HG02938 (cell line): ENCODE measurements around the gene LRIT1.

Experiments
- ATAC-seq: cut with Tn5 transposase; IDR thresholded peaks from one replicate; pipeline ENCODE4 v1.9.1; 2021; ENCODE audit warnings: mild to moderate bottlenecking, moderate library complexity; ENCODE audit not compliant: unreplicated experiment

The LRIT1 gene

DNA sequence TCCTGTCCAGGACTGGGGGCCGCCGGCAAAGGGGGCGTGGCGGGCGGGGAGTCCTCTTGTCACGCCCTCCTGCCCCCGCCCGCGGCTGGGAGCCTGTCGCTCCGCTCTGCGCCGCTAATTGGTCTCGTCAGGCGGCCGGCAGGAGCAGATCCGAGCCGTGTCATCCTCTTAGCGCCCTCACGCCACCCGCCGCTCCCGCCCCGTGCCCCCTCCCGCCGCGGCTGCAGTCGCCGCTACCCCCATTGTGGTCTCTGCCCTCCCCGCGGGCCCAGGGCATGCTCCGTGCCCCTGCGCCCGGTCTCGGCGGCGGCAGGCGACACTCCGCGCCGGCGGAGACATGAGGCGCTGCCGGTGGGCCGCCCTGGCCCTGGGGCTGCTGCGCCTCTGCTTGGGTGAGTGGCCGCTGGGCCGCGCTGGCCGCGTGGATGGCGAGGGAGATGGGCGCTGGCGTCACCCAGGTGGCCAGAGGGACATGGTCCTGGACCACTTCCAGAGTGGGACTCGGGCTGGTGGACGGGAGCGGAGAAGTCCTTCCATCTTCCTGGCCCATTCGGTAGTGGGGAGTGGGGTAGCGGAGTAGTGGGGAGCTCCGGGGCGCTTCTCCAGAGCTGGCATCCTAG lies 46.8 kb downstream of the LRIT1 start, which contains the start of gene CDHR1:
Gene CDHR1, plus strand, starts transcription at position 114 of the 620 bp plus-strand sequence. Its CDS starts 224 bp downstream, at position 338.
- peak; percentile 64 for ATAC-seq

DNA sequence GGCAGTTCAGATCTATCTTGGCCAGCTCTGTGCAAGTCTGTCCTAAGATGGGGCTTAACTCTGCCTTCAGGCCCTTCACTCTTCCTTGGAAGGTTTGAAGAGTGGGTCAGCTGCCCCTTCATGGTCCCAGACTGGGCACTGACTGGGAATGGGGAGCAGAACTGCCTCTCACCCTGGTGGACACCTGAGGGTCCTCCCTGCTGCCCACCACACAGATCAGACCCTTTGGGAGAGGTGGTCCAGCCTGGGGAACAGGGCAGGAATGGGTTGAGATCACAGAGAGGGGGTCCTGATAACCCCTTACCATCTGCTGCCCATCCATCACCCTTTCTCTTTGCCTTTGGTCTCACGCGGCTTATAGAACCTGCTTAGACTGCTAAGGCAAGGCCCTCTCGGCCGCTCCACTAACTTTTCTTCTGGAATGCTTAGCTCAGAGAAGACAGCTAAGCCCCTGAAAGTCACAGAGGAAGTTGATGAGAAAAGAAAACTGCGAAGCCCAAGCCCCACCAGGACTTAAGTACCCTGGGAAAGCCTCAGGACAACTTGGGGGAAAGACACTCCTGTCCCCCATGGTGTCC lies 47.4 kb downstream of the LRIT1 start:
- ATAC-seq, result peak; percentile 5

DNA sequence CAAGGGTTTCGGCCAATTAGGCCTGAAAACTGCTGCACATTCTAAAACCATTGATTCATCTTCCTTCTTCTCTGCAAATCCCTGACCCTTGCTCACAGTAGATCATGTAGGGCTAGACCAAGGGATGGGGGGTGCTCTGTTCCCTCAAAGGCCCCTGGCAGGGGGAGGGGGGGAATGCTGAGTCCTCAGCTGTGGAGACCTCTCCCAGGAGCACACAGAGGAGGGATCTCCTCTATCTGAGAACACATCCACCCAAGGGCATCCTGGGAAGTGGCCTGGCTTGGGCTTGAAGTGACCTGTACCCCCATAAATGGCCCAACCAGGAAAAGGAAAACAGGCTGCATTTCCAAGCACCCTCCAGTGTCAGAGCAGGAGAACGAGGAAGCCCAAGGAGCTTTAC lies 48.0 kb downstream of the LRIT1 start:
- ATAC-seq, result no peak

DNA sequence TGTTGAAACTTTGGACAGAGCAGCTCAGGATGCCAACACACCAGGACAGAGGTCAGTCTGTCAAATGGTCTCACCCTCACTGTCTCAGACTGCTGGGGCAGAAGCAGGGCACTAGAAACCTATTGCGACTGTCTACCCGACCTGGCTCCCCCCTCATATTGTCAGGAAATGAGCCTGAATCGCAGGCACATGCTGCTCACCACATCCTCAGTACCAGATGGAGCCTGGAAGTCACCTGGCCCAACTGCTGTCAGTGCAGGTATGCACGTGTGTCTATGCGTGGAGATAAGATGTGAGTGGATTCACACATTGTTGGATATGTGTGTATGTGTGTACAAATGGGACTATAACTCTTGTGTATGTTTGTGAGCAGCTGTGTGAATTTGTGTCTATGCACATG lies 50.2 kb downstream of the LRIT1 start:
- ATAC-seq, result no peak

DNA sequence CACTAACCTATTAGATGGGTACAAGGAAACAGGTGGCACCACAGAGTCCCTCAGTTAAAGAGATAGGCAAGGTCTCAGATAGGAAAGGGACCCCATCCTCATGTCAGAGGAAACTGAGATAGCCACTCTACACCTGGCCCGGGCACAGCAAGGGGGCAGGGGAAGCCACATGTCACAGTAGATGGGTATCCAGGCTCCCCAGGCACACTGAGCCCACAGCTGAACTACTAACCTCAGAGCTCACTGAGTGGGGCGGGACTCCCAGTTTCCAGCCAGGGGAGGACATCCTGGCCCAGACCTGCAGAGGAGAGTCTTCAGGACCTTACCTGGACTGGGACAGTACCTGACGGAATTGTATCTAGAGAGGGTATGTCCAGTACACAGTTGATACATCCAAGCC lies 50.7 kb downstream of the LRIT1 start:
- no peak for ATAC-seq

DNA sequence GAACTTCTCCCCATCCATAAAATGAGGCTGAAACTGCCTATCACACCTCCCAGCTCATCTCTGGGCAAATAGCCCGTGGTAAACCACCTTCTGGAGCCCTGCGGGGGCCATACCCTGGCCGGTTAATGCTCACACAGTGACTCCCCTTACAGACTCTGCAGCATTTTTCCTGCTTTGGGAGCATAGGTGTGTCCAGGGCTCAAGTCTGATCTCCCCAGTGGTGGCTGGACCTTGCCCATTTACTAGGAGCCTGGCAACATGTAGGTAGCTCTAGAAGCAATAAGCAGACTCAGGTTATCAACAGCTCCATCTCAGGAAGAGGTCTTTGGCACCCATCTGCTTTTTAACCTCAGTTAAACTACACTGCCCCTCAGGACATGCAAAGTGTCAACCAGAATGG lies 52.5 kb downstream of the LRIT1 start:
- ATAC-seq, result no peak

DNA sequence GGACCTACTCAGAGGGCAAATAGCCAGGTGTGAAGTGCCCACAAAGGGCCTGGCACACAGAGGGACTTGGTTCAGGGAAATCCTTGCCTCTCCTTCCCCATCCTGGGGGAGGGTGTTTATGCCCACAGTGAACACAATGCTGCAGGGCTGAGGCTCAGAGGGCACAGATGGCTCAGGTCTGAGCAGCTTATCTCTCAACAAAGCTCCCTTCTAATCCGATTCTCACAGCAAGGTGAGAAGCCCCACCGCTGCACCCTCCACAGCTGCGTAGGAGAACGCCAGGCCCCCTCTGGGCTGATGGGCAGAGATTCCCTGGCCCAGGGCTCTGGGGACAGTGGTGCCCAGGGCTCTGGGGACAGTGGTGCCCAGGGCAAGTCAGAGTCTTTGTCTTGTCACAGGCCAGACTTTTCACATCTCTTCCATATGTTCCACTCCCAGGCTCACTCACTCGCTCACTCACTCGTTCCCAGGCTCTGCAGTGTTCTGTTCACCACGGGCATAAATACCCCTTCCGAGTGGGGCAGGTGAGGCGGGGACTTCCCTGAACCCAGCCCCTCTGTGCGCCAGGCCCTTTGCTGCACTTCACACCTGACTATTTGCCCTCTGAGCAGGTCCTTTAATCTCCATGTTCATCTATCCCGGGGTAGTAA lies 55.7 kb downstream of the LRIT1 start:
- ATAC-seq, result no peak

DNA sequence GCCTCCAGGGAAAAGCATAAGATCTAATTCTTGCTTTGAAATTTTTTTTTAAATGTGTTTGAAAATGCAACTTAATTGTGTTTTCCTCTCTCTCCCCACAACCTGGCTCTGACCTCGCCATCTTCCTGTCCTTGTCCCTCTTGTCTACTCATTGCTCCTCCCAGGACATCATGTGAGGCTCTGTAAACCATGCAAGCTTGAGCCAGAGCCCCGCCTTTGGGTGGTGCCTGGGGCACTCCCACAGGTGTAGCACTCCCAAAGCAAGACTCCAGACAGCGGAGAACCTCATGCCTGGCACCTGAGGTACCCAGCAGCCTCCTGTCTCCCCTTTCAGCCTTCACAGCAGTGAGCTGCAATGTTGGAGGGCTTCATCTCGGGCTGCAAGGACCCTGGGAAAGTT lies 56.8 kb downstream of the LRIT1 start:
- no peak for ATAC-seq

DNA sequence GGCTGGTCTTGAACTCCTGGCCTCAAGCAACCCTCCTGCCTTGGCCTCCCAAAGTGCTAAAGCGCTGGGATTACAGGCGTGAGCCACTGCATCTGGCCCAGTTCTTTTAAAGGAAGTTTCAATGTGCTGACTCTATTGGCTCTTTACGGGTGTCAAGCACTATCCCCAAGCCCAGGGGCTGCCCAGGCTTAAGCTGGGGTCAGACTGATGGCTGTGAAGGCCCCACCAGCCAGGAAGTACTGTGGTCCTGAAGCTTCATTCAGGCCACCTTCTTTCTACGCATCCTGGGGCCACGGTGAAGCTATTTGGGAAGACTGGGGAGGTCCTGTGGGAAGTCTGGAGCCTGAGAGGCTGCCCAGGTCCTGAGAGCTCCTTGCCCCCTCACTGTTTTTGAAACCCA lies 59.7 kb downstream of the LRIT1 start:
- ATAC-seq, result no peak
